Uterus (tissue), 4 donors: ENCODE measurements around the gene RAP1GDS1. TPM values are rescaled to one million over a fixed set of nuclear protein-coding genes. Genes with fewer than 3 reads are reported as not detected.
"Not testable (repeated sequence)": the region's sequence is repeated elsewhere in the genome, so short reads cannot be mapped to it uniquely, and the experiment has no call there.

Experiments used
- DNase-seq, 2 donors: peaks; one replicate each; pipeline ENCODE4 v3.0.0-alpha.2; 2019 to 2020
- H3K27ac ChIP-seq, 2 donors: fragments of 200-600 bp; sonication (generic); 1 replicate in 1 of 2; 2 replicates in 1 of 2; pipeline ENCODE4 v1.5.1; 2016 to 2018
- H3K27me3 ChIP-seq, 2 donors: fragments of 200-600 bp; sonication (generic); one replicate each; pipeline ENCODE4 v1.5.1; 2018 to 2019; ENCODE audit warnings: control low read depth in 1 of 2
- H3K36me3 ChIP-seq, 2 donors: fragments of 200-600 bp; sonication (generic); one replicate each; pipeline ENCODE4 v1.5.1; 2019; ENCODE audit warnings: control low read depth in 1 of 2
- H3K4me1 ChIP-seq, 2 donors: fragments of 200-600 bp; sonication (generic); one replicate each; pipeline ENCODE4 v1.5.1; 2018 to 2019; ENCODE audit warnings: control low read depth in 1 of 2
- H3K4me3 ChIP-seq, 2 donors: fragments of 200-600 bp; sonication (generic); 1 replicate in 1 of 2; 2 replicates in 1 of 2; pipeline ENCODE4 v1.5.1; 2018 to 2019; ENCODE audit warnings: mild to moderate bottlenecking in 1 of 2
- H3K9me3 ChIP-seq, 2 donors: fragments of 200-600 bp; sonication (generic); one replicate each; pipeline ENCODE4 v1.5.1; 2019; ENCODE audit warnings: control low read depth in 1 of 2
- POLR2A ChIP-seq, 2 donors: fragments of 450-650 bp; IDR thresholded peaks; one replicate each; pipeline ENCODE4 v1.6.1; 2016; ENCODE audit warnings: antibody characterized with exemption in 2 of 2, mild to moderate bottlenecking in 1 of 2, moderate library complexity in 1 of 2
- intact Hi-C: fragments of 100-400 bp; cut with DNase I; formaldehyde crosslinking; loops from one replicate; pipeline ENCODE4 v1.15.1; 2023; ENCODE audit warnings: low total_unique reads
- total RNA-seq, 4 donors: library from RNA; depleted of rRNA in 3 of 4; stranded (reverse); fragments of >200 nt in 3 of 4; gene quantifications; one replicate each; pipeline versions ENCODE4 v1.1.0 to v1.2.4, GENCODE V29; 2014 to 2023
- TF ChIP-seq, protein P1 (sequence below), 4 experiments: fragments of 200-600 bp in 2 of 4; fragments of 450-650 bp in 2 of 4; sonication (generic) in 2 of 4; IDR thresholded peaks; one replicate each; pipeline ENCODE4 v1.5.1; 2016 to 2019; ENCODE audit warnings: antibody characterized with exemption in 4 of 4, mild to moderate bottlenecking in 2 of 4, moderate library complexity in 1 of 4
- donor health status: DM: yes; HTN: yes; CAD: no.

The RAP1GDS1 gene
- total RNA-seq, 4 donors from 2014 or later, result 13.5 to 53.5 (median 42.0) TPM

DNA sequence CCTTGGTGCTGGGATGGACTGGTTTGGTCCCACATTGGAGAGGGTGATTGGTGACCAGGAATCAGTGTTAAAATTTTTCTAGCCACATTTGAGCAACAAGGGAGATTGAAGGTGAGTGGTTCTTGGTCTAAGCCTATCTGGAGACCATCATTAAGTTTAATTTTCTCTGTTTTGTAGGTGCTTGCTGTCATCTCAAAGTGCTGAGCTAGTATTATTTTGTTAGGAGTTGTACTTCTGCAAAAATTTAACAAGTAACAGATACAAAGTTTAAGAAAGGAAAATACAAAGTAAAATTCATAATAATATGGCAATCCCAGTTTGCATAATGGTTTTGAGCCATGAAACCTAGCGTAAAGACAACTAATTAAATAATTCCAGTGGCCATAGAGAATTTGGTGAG lies 66.5 kb downstream of the RAP1GDS1 start:
- no peak for TF ChIP-seq POLR2A (IDR thresholded peaks at IDR 0.05)
- TF ChIP-seq, protein P1, sequence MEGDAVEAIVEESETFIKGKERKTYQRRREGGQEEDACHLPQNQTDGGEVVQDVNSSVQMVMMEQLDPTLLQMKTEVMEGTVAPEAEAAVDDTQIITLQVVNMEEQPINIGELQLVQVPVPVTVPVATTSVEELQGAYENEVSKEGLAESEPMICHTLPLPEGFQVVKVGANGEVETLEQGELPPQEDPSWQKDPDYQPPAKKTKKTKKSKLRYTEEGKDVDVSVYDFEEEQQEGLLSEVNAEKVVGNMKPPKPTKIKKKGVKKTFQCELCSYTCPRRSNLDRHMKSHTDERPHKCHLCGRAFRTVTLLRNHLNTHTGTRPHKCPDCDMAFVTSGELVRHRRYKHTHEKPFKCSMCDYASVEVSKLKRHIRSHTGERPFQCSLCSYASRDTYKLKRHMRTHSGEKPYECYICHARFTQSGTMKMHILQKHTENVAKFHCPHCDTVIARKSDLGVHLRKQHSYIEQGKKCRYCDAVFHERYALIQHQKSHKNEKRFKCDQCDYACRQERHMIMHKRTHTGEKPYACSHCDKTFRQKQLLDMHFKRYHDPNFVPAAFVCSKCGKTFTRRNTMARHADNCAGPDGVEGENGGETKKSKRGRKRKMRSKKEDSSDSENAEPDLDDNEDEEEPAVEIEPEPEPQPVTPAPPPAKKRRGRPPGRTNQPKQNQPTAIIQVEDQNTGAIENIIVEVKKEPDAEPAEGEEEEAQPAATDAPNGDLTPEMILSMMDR (IDR thresholded peaks at IDR 0.05), result no peak
- H3K27ac ChIP-seq, result no peak overlapping the region
- intact Hi-C loops, result no loop called here
- H3K4me3 ChIP-seq, result no peak overlapping the region
- DNase-seq, result no peak
- H3K36me3 ChIP-seq, result no peaks in the 10 kb centered on the region
- H3K4me1 ChIP-seq, result no peaks in the 10 kb centered on the region
- no peaks in the 10 kb centered on the region for H3K27me3 ChIP-seq
- H3K9me3 ChIP-seq, result peaks cover 0 to 6% of the 10 kb centered on the region in 2 donors

DNA sequence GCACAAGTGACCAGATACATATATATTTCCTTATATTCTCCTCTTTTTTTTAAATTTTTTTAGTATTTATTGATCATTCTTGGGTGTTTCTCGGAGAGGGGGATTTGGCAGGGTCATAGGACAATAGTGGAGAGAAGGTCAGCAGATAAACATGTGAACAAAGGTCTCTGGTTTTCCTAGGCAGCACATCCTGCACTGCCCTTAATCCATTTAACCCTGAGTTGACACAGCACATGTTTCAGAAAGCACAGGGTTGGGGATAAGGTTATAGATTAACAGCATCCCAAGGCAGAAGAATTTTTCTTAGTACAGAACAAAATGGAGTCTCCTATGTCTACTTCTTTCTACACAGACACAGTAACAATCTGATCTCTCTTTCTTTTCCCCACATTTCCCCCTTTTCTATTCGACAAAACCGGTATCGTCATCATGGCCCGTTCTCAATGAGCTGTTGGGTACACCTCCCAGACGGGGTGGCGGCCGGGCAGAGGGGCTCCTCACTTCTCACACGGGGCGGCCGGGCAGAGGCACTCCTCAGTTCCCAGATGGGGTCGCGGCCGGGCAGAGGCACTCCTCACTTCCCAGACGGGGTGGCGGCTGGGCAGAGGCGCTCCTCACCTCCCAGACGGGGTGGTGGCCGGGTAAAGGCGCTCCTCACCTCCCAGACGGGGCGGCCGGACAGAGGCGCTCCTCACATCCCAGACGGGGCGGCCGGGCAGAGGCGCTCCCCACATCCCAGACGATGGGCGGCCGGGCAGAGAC lies 68.9 kb downstream of the RAP1GDS1 start:
- intact Hi-C loops, H3K27ac ChIP-seq, DNase-seq, H3K36me3 ChIP-seq, H3K27me3 ChIP-seq, H3K4me3 ChIP-seq, H3K4me1 ChIP-seq: not testable (repeated sequence)
- peaks cover 0 to 25% of the 10 kb centered on the region in 2 donors for H3K9me3 ChIP-seq

DNA sequence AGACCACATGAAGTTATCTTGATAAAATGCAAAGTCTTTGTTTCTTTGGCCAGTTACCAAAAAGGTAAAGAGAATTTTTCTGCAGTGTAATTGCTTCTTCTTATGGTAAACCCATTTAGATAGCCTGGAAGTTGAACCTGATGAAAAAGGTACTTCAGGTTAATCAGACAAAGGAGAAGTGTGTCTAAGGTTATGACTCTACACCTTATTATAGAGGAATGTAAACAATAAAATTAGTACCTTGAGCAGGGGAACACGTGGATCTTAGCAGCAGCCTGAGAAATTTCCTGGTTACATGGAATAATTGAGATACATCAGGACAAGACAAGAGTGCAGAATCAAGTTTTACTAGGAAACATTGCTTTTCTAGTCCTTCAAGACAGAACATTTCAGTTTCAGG lies 70.8 kb downstream of the RAP1GDS1 start:
- no peak for DNase-seq
- Histone ChIP-seq H3K27me3 (no peaks in the 10 kb centered on the region), H3K4me1 (no peaks in the 10 kb centered on the region), H3K27ac (no peak overlapping the region), H3K4me3 (no peak overlapping the region), H3K9me3 (peaks cover 0 to 25% of the 10 kb centered on the region in 2 donors), H3K36me3 (no peaks in the 10 kb centered on the region)
- intact Hi-C loops, result no loop called here
- no peak for TF ChIP-seq POLR2A (IDR thresholded peaks at IDR 0.05)
- TF ChIP-seq, protein P1 (IDR thresholded peaks at IDR 0.05), result no peak

DNA sequence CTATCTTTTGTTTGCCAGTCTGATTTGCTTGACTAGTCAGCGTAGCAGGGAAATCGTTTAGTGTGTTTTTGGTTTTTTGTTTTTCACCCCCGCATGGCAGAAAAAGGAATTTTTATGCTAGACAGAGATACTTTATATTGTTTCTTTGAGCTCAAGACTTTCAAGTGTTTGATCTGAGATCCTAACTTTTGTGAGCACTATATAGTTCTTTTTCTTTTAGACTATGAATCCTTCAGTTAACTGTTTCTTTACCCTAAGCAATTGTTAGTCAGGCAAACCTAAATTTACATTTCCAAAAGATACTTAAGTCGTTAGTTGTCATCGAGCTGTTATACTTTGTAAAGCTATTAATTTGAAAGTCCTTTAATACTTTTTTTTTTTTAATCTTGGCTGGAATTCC lies 73.3 kb downstream of the RAP1GDS1 start:
- intact Hi-C loops, result no loop called here
- DNase-seq, result no peak
- H3K36me3 ChIP-seq, result no peaks in the 10 kb centered on the region
- no peak for TF ChIP-seq POLR2A (IDR thresholded peaks at IDR 0.05)
- TF ChIP-seq, protein P1 (IDR thresholded peaks at IDR 0.05), result no peak
- no peaks in the 10 kb centered on the region for H3K27me3 ChIP-seq
- H3K27ac ChIP-seq, result no peak overlapping the region
- peaks cover 0 to 25% of the 10 kb centered on the region in 2 donors for H3K9me3 ChIP-seq
- no peaks in the 10 kb centered on the region for H3K4me1 ChIP-seq
- no peak overlapping the region for H3K4me3 ChIP-seq

DNA sequence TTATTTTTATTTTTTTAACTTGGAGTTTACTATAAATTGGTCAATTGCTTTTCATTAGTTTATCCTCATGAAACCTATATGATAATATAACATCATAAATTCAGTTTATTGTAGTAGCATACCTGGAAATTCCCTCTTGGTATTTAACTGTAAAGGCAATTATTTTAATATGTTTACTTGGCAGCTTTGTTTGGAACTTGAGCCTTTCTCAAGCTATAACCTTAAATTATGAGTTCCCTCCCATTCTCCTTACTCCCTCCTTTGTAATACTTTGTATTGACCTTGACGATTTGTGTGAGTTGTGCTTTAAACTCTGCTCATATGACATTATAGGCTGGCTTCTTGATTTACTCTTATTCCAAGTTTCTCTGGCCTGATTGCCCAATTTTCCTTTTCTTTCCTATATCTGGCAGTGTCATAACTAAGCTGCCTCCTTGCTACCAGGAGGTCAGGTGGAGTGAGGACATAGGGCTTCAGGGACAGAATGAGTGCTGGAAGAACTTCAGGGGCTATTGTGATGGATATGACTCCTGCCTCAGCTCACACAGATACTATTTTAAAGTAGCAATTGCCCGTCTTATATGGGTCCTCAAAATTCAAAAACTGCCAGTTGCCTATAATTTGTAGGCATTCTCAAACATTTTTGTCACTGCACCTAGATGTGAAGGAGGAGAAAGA lies 77.7 kb downstream of the RAP1GDS1 start:
- DNase-seq, result no peak
- intact Hi-C loops, result no loop called here
- Histone ChIP-seq H3K27me3 (no peaks in the 10 kb centered on the region), H3K27ac (no peak overlapping the region), H3K9me3 (peaks cover 0 to 8% of the 10 kb centered on the region in 2 donors), H3K4me1 (no peaks in the 10 kb centered on the region), H3K36me3 (no peaks in the 10 kb centered on the region), H3K4me3 (no peak overlapping the region)
- TF ChIP-seq POLR2A (IDR thresholded peaks at IDR 0.05), result no peak
- TF ChIP-seq, protein P1 (IDR thresholded peaks at IDR 0.05), result no peak
